Activated CD8-positive, alpha-beta memory T cell treated with anti-CD3 and anti-CD28 coated beads for 4 hours (primary cell): ENCODE data around the gene SEMA4G.

Experiments
- DNase-seq, 2 donors: peaks; one replicate each; pipeline ENCODE4 v3.0.0-alpha.2; 2020; ENCODE audit warnings: low read depth in 2 of 2

The SEMA4G gene

GRCh38 chr10:101007099-101007711, 37.9 kb downstream of the SEMA4G start:
- no peak for DNase-seq

DNA sequence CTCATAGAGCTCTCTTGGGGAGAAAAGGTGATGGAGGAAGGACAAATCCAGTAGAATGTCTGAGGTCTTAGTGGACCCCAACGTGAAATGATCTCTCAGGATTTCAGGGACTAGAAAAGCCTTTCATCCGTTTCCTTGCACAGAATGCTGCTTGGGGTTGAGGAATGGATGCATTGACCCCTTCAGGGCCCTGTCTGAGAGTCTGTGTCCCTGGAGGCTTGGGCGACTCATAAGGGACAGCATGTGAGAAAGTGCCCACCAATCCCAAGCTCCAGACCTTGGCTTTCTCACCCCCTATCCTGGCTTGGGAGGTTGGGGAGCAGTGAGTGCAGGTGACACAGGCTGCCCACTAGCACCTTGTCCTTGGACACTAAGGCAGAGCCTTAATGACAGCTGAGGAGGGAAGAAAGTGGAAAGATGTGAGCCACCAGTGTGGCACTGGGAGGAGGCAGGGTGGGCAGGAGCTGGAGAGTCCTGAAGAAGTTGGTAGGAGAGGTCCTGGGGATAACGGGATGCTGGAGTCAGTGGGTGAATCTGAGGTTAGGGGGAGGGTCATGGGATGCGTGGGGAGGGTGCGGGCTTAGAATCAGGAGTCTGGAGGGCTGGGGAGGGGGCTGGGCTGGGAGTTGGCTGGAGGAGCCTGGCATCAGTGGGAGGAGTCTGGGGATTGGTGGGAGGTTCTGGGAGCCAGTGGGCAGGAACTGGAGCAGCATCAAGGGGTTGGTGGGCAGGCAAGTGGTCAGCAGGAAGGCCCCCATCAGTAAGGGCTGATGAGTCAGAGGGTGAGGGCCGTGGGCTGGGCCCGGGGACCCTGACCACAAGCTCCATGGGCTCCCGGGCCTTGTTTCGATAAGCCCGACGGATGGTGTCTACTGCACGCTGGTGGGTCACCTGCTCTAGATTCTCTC, 38.9 kb downstream of the SEMA4G start:
- no peak for DNase-seq

- DNase-seq, result no peak
Observed at GRCh38 chr10:101008823-101009423, 39.6 kb downstream of the SEMA4G start.

DNA sequence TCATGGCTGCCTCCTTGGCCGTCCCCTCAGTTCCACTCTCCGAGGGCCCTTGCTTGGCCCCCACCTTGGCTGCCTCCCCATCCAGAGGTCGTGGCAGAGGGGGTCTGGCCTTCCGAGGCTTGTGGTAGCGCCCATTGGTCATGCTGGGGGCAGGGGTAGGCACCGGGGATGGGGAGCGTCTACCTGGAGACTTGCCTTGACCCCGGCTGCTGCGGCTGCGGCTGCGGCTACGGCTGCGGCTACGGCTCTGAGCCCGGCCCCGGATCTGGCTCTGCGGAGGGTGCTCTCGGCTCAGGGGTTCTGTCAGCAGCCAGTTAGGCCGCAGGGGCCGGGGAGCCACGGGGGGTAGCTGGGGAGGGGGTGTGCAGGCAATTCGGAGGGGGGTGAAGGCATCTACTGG, 41.0 kb downstream of the SEMA4G start:
- no peak for DNase-seq

DNA sequence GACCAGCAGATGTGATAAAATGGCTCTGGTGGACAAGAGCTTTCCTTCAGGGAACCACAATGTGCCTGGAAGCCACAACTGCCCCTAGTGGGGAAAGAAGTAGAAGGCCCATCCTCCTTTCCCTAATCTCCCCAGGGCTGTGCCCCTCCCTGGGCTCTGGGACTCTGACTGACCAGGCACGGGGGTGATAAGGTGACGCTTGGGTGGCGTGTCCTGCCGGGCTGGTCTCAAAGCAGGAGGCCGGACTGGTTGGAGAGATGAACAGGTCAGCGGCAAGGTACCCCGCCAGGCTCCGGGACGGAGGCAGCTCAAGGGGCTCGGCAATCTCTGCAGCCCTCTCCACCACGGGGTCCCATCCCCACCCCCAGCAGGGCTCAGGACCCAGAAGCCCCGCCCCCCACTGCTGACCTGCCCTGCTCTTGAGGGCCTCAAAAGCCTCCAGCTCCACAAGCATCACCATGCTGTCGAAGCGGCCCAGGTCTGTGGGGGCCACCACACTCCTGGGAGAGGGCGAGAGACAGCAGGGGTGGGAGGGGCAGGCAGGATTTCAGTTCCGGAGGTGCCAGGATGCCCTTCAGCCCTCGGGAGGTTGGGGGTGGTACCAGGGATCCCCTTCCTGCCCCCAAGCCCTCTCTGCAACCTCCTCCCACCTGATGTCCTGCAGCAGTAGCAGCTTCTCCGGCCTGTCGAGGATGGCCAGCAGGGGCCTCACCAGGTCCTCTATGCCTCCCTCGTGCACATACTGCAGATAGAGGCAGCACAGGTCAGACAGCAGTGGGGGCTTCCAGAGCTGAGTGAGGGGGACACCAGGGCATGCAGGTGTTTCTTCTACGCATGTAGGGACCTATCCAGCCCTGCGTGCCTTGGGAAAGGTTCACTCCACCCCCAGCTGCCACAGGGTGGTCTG, 42.5 kb downstream of the SEMA4G start:
- DNase-seq, result no peak

DNA sequence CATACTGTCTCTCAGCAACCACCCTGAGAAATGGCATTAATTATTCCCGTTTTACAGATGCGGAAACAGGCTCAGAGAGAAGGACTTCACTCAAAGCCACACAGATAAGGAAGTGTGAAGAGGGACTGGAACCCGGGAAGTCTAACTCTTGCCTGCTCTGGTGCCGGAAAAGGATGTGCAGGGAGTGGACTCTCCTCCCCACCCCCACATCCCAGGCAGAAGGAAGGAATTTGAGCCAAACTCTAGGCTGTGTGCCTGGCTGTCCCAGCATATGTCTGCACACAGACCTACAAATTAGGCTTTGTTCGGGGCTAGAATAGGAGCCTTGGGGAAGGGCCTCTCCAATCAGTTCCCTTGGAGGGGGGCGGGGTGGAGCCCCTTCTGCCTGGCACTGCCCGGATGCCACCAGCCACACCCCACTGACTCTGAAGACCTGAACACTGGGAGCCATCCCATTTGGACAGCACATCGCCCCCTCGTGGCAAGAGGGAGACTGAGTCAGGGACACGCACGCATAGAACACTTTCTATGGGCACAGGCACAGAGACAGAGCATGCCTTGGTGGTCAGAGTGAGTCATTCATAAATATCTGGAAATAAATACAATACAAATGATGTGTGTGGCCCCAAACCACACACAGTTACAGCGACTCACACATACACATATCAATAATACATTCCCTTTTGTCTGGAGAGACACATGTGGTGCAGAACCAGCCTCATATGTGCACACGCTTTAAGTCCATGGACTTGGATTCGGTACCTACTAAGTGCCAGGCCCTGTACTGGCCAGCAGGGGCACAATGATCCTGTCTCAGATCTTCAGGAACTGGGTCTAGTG, 43.4 kb downstream of the SEMA4G start:
- peak; percentile 46 to 57 for DNase-seq

DNA sequence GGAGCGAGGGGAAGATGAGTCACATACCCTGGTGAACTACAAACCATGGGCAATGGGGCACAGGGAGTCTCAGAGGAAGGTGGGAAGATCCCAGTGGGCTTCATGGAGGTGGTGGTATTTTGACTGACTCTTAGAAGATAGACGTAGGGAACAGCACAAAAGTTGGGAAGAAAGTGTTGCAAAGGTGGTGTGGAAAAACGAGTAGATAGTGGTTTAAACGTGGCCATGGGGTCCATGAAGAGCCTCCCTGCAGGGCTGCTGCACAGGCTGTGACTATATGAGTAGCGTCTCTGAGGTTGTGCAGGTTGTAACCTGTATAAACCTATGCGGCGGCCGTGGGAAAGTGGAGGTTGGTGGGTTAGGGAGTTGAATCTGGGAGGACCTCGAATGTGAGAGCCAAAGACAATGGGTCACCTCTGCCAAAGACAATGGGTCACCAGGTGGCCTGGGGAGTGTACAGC, 44.1 kb downstream of the SEMA4G start:
- no peak for DNase-seq

GRCh38 chr10:101014230-101014884, 45.1 kb downstream of the SEMA4G start:
- DNase-seq, result peak; percentile 47 to 52

DNA sequence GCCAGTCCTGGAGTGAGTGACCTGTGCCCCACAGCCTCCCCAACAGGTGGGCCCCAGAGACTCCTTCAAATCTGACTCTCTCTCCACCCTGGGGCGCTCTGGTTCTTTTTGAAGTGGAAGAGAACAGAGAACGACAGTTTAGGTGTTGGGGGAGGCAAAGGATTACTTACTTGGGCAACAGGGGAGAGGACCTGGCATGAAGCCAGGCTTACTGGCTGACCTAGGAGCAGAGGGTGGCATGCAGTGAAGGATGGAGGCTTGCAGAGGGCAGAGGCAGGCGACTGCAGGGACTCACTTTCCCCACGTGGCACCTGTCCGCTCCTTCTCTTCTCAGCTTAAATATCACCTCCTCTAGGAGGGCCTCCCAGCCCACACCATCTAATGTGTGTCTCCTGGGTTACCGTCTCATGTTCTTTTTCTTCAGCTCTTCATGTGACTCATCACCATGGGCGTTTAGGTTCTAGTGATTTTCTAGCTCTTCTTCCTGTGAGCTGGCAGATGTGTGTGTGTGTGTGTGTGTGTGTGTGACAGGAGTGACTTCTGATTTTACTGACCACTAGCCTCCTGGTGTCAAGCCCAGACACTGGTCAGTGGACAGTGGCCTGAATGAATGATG, 45.8 kb downstream of the SEMA4G start:
- no peak for DNase-seq

GRCh38 chr10:101015582-101015973, 46.3 kb downstream of the SEMA4G start:
- no peak for DNase-seq

DNA sequence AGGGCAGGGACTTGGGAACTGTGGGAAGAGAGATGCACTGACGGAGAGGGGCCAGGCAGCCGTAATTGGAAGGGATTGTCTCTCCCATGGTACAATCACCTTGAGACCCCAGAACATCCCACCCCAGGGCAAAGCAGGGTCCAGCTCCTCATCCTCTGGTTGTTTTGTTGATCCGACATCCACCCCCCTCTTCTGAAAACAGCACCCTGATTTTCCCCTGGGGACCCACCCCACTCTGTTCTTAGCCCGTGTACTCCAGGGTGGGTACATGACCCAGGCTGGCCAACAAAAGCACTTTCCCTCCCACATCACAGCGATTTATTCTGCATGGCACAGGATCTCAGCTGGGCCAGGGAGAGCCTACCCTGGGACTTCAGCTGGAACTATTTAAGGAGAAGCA, 47.5 kb downstream of the SEMA4G start:
- no peak for DNase-seq

DNA sequence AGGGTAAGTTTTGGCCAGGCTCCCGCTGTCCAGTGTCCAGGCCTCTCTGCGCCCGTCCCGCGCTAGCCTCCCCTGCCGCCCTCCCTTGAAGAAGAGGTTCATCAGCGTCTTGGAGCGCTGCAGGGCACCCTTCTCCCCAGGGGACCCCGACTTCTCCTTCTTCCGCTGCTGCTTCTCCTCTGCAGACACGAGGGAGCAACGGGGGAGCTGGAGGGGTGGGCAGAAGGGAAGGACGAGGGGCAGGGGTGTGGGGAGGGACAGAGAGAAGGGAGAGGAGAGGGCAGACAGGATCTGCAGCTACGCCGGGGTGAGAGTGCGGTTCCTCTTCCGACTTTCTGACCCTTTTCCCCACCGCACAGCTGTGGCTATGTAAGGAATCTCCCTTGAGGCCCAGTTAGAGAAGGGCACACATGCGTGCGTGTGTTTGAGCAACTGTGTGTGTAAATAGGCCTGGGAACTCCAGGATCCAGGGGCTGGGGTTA, 48.9 kb downstream of the SEMA4G start:
- DNase-seq, result no peak

- peak; percentile 35 to 46 for DNase-seq
Observed at GRCh38 chr10:101018600-101019439, 49.5 kb downstream of the SEMA4G start.
